ENCODE measurements around the gene COG2.

The COG2 gene

DNA sequence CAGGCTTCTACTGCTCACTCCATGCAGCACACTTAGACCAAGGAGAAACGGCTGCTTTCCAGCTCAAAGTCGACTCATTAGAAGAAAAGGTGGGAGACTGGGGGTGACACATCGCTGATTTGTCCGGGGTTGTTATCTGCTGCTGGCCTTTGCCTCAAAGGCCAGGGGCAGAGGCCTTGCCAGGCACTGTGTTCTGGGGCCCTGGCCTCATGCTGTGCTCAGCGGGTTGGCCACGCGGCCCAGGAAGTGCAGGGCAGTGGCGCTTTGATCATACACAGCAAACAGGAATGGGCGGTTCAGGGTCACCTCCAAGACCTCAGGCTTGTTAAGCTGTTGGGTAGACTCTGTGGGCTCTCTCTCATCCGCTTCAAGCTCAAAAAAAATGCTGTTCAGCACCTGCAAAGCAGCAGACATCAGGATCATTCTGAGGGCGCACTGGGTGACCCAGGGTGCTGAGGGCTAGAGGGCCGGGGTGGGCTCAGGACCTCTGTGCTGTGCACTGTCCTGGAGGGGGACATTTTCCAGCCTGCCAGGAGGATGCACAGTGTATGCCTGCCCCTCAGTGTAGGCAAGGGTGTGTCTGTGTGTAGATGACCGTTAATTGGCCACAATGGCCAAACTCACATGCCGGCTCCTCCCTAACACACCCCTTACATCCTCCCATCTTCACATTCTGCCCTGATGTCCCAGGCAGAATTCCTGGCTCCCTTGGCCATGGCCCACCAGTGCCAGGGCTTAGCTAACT lies 60.8 kb downstream of the COG2 start:
- H3K36me3 ChIP-seq (ENCODE audit: control insufficient read depth in 5 of 5, insufficient read depth in 5 of 5, low read length in 5 of 5): no peaks in the 10 kb centered on the region
- no peak overlapping the region for H3K27ac ChIP-seq (ENCODE audit: low read depth, low read length)
- peaks cover 0 to 6% (median 0%) of the 10 kb centered on the region in 5 donors for H3K27me3 ChIP-seq (ENCODE audit: control insufficient read depth in 5 of 5, insufficient read depth in 4 of 5, low read length in 5 of 5)
- peaks cover 0 to 12% (median 7%) of the 10 kb centered on the region in 5 donors for H3K4me1 ChIP-seq (ENCODE audit: control insufficient read depth in 5 of 5, insufficient read depth in 5 of 5, low read length in 5 of 5)
- no peak overlapping the region for H3K4me3 ChIP-seq (ENCODE audit: low read depth in 1 of 5, low read length in 5 of 5)
- no peak overlapping the region for H3K9ac ChIP-seq (ENCODE audit: low read length in 5 of 5)
- H3K9me3 ChIP-seq (ENCODE audit: control insufficient read depth in 5 of 5, low read length in 5 of 5): no peaks in the 10 kb centered on the region

DNA sequence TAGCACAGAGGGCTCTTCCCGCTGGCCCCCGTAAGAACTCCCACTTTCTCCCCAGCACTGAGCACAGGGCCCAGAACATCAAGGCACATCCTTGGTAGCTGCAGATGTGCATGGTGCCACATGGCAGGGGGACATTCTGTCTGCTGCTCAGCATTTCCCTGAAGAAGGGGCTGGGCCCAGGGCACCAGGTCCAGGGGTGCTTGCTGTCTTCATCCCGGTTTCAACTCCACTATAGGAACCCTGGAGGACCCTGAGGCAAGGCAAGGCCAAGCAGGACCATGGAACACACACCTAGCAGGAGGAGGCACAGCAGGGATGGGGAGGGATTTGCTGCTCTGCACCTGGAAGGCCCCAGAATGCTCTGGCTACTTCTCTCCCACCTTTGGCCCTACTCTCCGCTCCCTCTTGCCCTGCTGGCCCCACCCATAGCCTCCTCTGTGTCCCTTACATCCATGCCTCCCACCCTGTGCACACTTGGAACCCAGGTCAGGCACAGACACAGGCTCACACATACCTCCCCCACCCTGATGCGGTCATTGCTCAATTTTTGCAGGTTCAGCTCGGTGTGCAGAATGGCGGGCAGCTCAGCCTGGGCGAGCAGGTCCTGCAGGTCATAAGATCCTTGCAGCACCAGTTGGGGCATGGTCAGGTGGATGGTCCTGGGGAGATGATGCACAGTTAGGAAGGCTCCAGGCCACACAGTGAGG lies 61.6 kb downstream of the COG2 start:
- peaks cover 0 to 19% (median 13%) of the 10 kb centered on the region in 5 donors for H3K4me1 ChIP-seq (ENCODE audit: control insufficient read depth in 5 of 5, insufficient read depth in 5 of 5, low read length in 5 of 5)
- H3K9me3 ChIP-seq (ENCODE audit: control insufficient read depth in 5 of 5, low read length in 5 of 5): no peaks in the 10 kb centered on the region
- no peak overlapping the region for H3K9ac ChIP-seq (ENCODE audit: low read length in 5 of 5)
- no peaks in the 10 kb centered on the region for H3K36me3 ChIP-seq (ENCODE audit: control insufficient read depth in 5 of 5, insufficient read depth in 5 of 5, low read length in 5 of 5)
- H3K27me3 ChIP-seq (ENCODE audit: control insufficient read depth in 5 of 5, insufficient read depth in 4 of 5, low read length in 5 of 5): peaks cover 0 to 6% (median 0%) of the 10 kb centered on the region in 5 donors
- no peak overlapping the region for H3K4me3 ChIP-seq (ENCODE audit: low read depth in 1 of 5, low read length in 5 of 5)
- H3K27ac ChIP-seq (ENCODE audit: low read depth, low read length): no peak overlapping the region

DNA sequence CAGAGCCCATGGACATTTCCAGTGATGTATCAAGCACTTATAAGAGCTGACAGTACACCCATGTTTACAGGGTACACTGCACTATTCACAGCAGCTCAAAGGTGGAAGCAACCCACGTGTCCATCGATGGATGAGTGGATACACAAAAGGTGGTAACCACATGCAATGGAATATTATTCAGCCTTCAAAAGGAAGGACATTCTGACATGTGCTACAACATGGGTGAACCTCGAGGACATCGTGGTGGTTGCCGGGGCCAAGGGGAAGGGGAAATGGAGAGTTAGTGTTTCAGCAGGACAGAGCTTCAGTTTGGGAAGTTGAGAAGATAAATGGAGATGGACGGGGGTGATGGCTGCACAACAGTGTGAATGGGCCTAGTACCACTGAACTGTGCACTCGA lies 62.5 kb downstream of the COG2 start:
- Histone ChIP-seq H3K4me3 (ENCODE audit: low read depth in 1 of 5, low read length in 5 of 5) (no peak overlapping the region), H3K27ac (ENCODE audit: low read depth, low read length) (no peak overlapping the region), H3K4me1 (ENCODE audit: control insufficient read depth in 5 of 5, insufficient read depth in 5 of 5, low read length in 5 of 5) (peaks cover 0 to 21% (median 15%) of the 10 kb centered on the region in 5 donors), H3K27me3 (ENCODE audit: control insufficient read depth in 5 of 5, insufficient read depth in 4 of 5, low read length in 5 of 5) (peaks cover 0 to 6% (median 0%) of the 10 kb centered on the region in 5 donors), H3K36me3 (ENCODE audit: control insufficient read depth in 5 of 5, insufficient read depth in 5 of 5, low read length in 5 of 5) (no peaks in the 10 kb centered on the region), H3K9me3 (ENCODE audit: control insufficient read depth in 5 of 5, low read length in 5 of 5) (no peaks in the 10 kb centered on the region), H3K9ac (ENCODE audit: low read length in 5 of 5) (no peak overlapping the region)

GRCh38 chr1:230705289-230706019 lies 63.2 kb downstream of the COG2 start:
- Histone ChIP-seq H3K36me3 (ENCODE audit: control insufficient read depth in 5 of 5, insufficient read depth in 5 of 5, low read length in 5 of 5) (no peaks in the 10 kb centered on the region), H3K9ac (ENCODE audit: low read length in 5 of 5) (no peak overlapping the region), H3K9me3 (ENCODE audit: control insufficient read depth in 5 of 5, low read length in 5 of 5) (no peaks in the 10 kb centered on the region), H3K27ac (ENCODE audit: low read depth, low read length) (no peak overlapping the region), H3K4me1 (ENCODE audit: control insufficient read depth in 5 of 5, insufficient read depth in 5 of 5, low read length in 5 of 5) (peaks cover 0 to 21% (median 15%) of the 10 kb centered on the region in 5 donors), H3K27me3 (ENCODE audit: control insufficient read depth in 5 of 5, insufficient read depth in 4 of 5, low read length in 5 of 5) (peaks cover 0 to 6% (median 0%) of the 10 kb centered on the region in 5 donors), H3K4me3 (ENCODE audit: low read depth in 1 of 5, low read length in 5 of 5) (no peak overlapping the region)

- Histone ChIP-seq H3K27ac (ENCODE audit: low read depth, low read length) (no peak overlapping the region), H3K9ac (ENCODE audit: low read length in 5 of 5) (no peak overlapping the region), H3K4me3 (ENCODE audit: low read depth in 1 of 5, low read length in 5 of 5) (no peak overlapping the region)
Measured at GRCh38 chr1:230706020-230706699, 63.9 kb downstream of the COG2 start.

GRCh38 chr1:230706887-230707731 lies 64.8 kb downstream of the COG2 start:
- Histone ChIP-seq H3K9ac (ENCODE audit: low read length in 5 of 5) (no peak overlapping the region), H3K4me1 (ENCODE audit: control insufficient read depth in 5 of 5, insufficient read depth in 5 of 5, low read length in 5 of 5) (peaks cover 0 to 21% (median 15%) of the 10 kb centered on the region in 5 donors), H3K36me3 (ENCODE audit: control insufficient read depth in 5 of 5, insufficient read depth in 5 of 5, low read length in 5 of 5) (no peaks in the 10 kb centered on the region), H3K27me3 (ENCODE audit: control insufficient read depth in 5 of 5, insufficient read depth in 4 of 5, low read length in 5 of 5) (peaks cover 0 to 6% (median 0%) of the 10 kb centered on the region in 5 donors), H3K27ac (ENCODE audit: low read depth, low read length) (no peak overlapping the region), H3K4me3 (ENCODE audit: low read depth in 1 of 5, low read length in 5 of 5) (no peak overlapping the region), H3K9me3 (ENCODE audit: control insufficient read depth in 5 of 5, low read length in 5 of 5) (no peaks in the 10 kb centered on the region)

More at GRCh38 chr1:230706020-230706699, 63.9 kb downstream of the COG2 start:
- Histone ChIP-seq H3K27me3 (ENCODE audit: control insufficient read depth in 5 of 5, insufficient read depth in 4 of 5, low read length in 5 of 5) (peaks cover 0 to 6% (median 0%) of the 10 kb centered on the region in 5 donors), H3K4me1 (ENCODE audit: control insufficient read depth in 5 of 5, insufficient read depth in 5 of 5, low read length in 5 of 5) (peaks cover 0 to 21% (median 15%) of the 10 kb centered on the region in 5 donors), H3K36me3 (ENCODE audit: control insufficient read depth in 5 of 5, insufficient read depth in 5 of 5, low read length in 5 of 5) (no peaks in the 10 kb centered on the region), H3K9me3 (ENCODE audit: control insufficient read depth in 5 of 5, low read length in 5 of 5) (no peaks in the 10 kb centered on the region)

- Histone ChIP-seq H3K27ac (ENCODE audit: low read depth, low read length) (no peak overlapping the region), H3K4me1 (ENCODE audit: control insufficient read depth in 5 of 5, insufficient read depth in 5 of 5, low read length in 5 of 5) (peaks cover 0 to 22% (median 15%) of the 10 kb centered on the region in 5 donors), H3K9me3 (ENCODE audit: control insufficient read depth in 5 of 5, low read length in 5 of 5) (no peaks in the 10 kb centered on the region), H3K9ac (ENCODE audit: low read length in 5 of 5) (no peak overlapping the region), H3K4me3 (ENCODE audit: low read depth in 1 of 5, low read length in 5 of 5) (no peak overlapping the region), H3K36me3 (ENCODE audit: control insufficient read depth in 5 of 5, insufficient read depth in 5 of 5, low read length in 5 of 5) (no peaks in the 10 kb centered on the region), H3K27me3 (ENCODE audit: control insufficient read depth in 5 of 5, insufficient read depth in 4 of 5, low read length in 5 of 5) (peaks cover 0 to 6% (median 0%) of the 10 kb centered on the region in 5 donors)
Measured at GRCh38 chr1:230707732-230708630, 65.7 kb downstream of the COG2 start.

- Histone ChIP-seq H3K9me3 (ENCODE audit: control insufficient read depth in 5 of 5, low read length in 5 of 5) (no peaks in the 10 kb centered on the region), H3K9ac (ENCODE audit: low read length in 5 of 5) (no peak overlapping the region), H3K36me3 (ENCODE audit: control insufficient read depth in 5 of 5, insufficient read depth in 5 of 5, low read length in 5 of 5) (no peaks in the 10 kb centered on the region), H3K4me3 (ENCODE audit: low read depth in 1 of 5, low read length in 5 of 5) (no peak overlapping the region), H3K27me3 (ENCODE audit: control insufficient read depth in 5 of 5, insufficient read depth in 4 of 5, low read length in 5 of 5) (peaks cover 0 to 4% (median 0%) of the 10 kb centered on the region in 5 donors), H3K27ac (ENCODE audit: low read depth, low read length) (no peak overlapping the region), H3K4me1 (ENCODE audit: control insufficient read depth in 5 of 5, insufficient read depth in 5 of 5, low read length in 5 of 5) (peaks cover 2 to 31% (median 21%) of the 10 kb centered on the region in 5 donors)
Measured at GRCh38 chr1:230708631-230709580, 66.6 kb downstream of the COG2 start.

All from subcutaneous abdominal adipose tissue (tissue), 5 donors.